ENCODE results near the gene DLEC1.

Gene DLEC1

GRCh38 chr3:38143511-38143910 lies 104.5 kb downstream of the DLEC1 start:
- no peak overlapping the region for H2AFZ ChIP-seq (ENCODE audit: low read depth, low read length)
- DNase-seq (no peak), ATAC-seq (ENCODE audit: insufficient read depth, low read depth) (no peak)
- peaks cover 16% of the 10 kb centered on the region for H3K79me2 ChIP-seq (ENCODE audit: insufficient read depth, low read length)
- peaks cover 16% of the 10 kb centered on the region for H3K4me1 ChIP-seq (ENCODE audit: insufficient read depth, low read length)
- peaks cover 25% of the 10 kb centered on the region for H3K36me3 ChIP-seq (ENCODE audit: insufficient read depth, low read length)
- H3K9ac ChIP-seq (ENCODE audit: low read depth, low read length), result no peak overlapping the region
- no peak for TF ChIP-seq EZH2 (IDR thresholded peaks at IDR 0.05; ENCODE audit: borderline replicate concordance, low read depth, low read length, severe bottlenecking)
- no peak for TF ChIP-seq CTCF (IDR thresholded peaks at IDR 0.05; ENCODE audit: borderline replicate concordance, extremely low read depth, low read length, poor library complexity, severe bottlenecking)
- no peaks in the 10 kb centered on the region for H4K20me1 ChIP-seq (ENCODE audit: insufficient read depth, low read length)
- H3K27ac ChIP-seq (ENCODE audit: low read length), result no peak overlapping the region
- peaks cover 5% of the 10 kb centered on the region for H3K9me3 ChIP-seq (ENCODE audit: insufficient read depth, low read length, severe bottlenecking)
- H3K4me3 ChIP-seq (ENCODE audit: low read depth in 1 of 2, low read length in 2 of 2), result no peak overlapping the region
- no peaks in the 10 kb centered on the region for H3K27me3 ChIP-seq (ENCODE audit: insufficient read depth, low read length, poor library complexity)
- no peak overlapping the region for H3K4me2 ChIP-seq (ENCODE audit: insufficient read depth, low read length)

GRCh38 chr3:38146504-38146903 lies 107.5 kb downstream of the DLEC1 start:
- H3K9me3 ChIP-seq (ENCODE audit: insufficient read depth, low read length, severe bottlenecking), result peaks cover 5% of the 10 kb centered on the region
- H3K4me3 ChIP-seq (ENCODE audit: low read depth in 1 of 2, low read length in 2 of 2), result no peak overlapping the region
- TF ChIP-seq EZH2 (IDR thresholded peaks at IDR 0.05; ENCODE audit: borderline replicate concordance, low read depth, low read length, severe bottlenecking) (no peak), CTCF (IDR thresholded peaks at IDR 0.05; ENCODE audit: borderline replicate concordance, extremely low read depth, low read length, poor library complexity, severe bottlenecking) (no peak)
- peaks cover 8% of the 10 kb centered on the region for H3K36me3 ChIP-seq (ENCODE audit: insufficient read depth, low read length)
- H3K79me2 ChIP-seq (ENCODE audit: insufficient read depth, low read length), result no peaks in the 10 kb centered on the region
- H3K4me1 ChIP-seq (ENCODE audit: insufficient read depth, low read length), result no peaks in the 10 kb centered on the region
- H3K4me2 ChIP-seq (ENCODE audit: insufficient read depth, low read length), result no peak overlapping the region
- no peak overlapping the region for H2AFZ ChIP-seq (ENCODE audit: low read depth, low read length)
- H3K27ac ChIP-seq (ENCODE audit: low read length), result no peak overlapping the region
- no peak for DNase-seq
- no peaks in the 10 kb centered on the region for H4K20me1 ChIP-seq (ENCODE audit: insufficient read depth, low read length)
- ATAC-seq (ENCODE audit: insufficient read depth, low read depth), result no peak
- H3K9ac ChIP-seq (ENCODE audit: low read depth, low read length), result no peak overlapping the region
- H3K27me3 ChIP-seq (ENCODE audit: insufficient read depth, low read length, poor library complexity), result no peaks in the 10 kb centered on the region

- Histone ChIP-seq H3K27ac (ENCODE audit: low read length) (no peak overlapping the region), H3K36me3 (ENCODE audit: insufficient read depth, low read length) (no peaks in the 10 kb centered on the region), H4K20me1 (ENCODE audit: insufficient read depth, low read length) (no peaks in the 10 kb centered on the region), H3K4me1 (ENCODE audit: insufficient read depth, low read length) (no peaks in the 10 kb centered on the region), H3K9me3 (ENCODE audit: insufficient read depth, low read length, severe bottlenecking) (peaks cover 5% of the 10 kb centered on the region), H2AFZ (ENCODE audit: low read depth, low read length) (no peak overlapping the region), H3K4me2 (ENCODE audit: insufficient read depth, low read length) (no peak overlapping the region), H3K79me2 (ENCODE audit: insufficient read depth, low read length) (no peaks in the 10 kb centered on the region), H3K4me3 (ENCODE audit: low read depth in 1 of 2, low read length in 2 of 2) (no peak overlapping the region), H3K9ac (ENCODE audit: low read depth, low read length) (no peak overlapping the region), H3K27me3 (ENCODE audit: insufficient read depth, low read length, poor library complexity) (no peaks in the 10 kb centered on the region)
- TF ChIP-seq CTCF (IDR thresholded peaks at IDR 0.05; ENCODE audit: borderline replicate concordance, extremely low read depth, low read length, poor library complexity, severe bottlenecking), result no peak
- TF ChIP-seq EZH2 (IDR thresholded peaks at IDR 0.05; ENCODE audit: borderline replicate concordance, low read depth, low read length, severe bottlenecking), result no peak
- DNase-seq (no peak), ATAC-seq (ENCODE audit: insufficient read depth, low read depth) (no peak)
These were observed 108.4 kb downstream of the DLEC1 start for GRCh38 chr3:38147421-38147820.
